Measurements from ENCODE around the gene LARGE1. TPM values are rescaled to one million over a fixed set of nuclear protein-coding genes. Genes with fewer than 3 reads are reported as not detected.

The LARGE1 gene
- total RNA-seq, 6 experiments from 2014 or later: 12.2 to 28.3 (median 15.2) TPM

- DNase-seq: no peak
- H3K4me3 ChIP-seq: no peak overlapping the region
- H3K27me3 ChIP-seq: no peaks in the 10 kb centered on the region
- TF ChIP-seq POLR2A (IDR thresholded peaks at IDR 0.05): no peak
- no peak for TF ChIP-seq CTCF (IDR thresholded peaks at IDR 0.05)
- no peaks in the 10 kb centered on the region for H3K9me3 ChIP-seq
- H3K27ac ChIP-seq: no peak overlapping the region
- no peaks in the 10 kb centered on the region for H3K36me3 ChIP-seq
- intact Hi-C loops (cut with DNase I): loop anchor here in 1 of 2 donors (5.0 kb wide), 1 partner anchor 211 kb away; no protein-coding TSS in a partner anchor
- 51% methylated on average over 5 of the region's 7 CpGs for WGBS (ENCODE audit: insufficient coverage, low coverage, low lambda C conversion rate, missing lambda C conversion rate)
- ATAC-seq: peak in 3 of 4 donors; percentile 39 to 58 (median 43)
- peaks cover 0 to 16% (median 4%) of the 10 kb centered on the region in 4 donors for H3K4me1 ChIP-seq
Measured at GRCh38 chr22:33513388-33514338, 406.6 kb downstream of the LARGE1 start.

- Histone ChIP-seq H3K27ac (no peak overlapping the region), H3K36me3 (no peaks in the 10 kb centered on the region), H3K4me3 (no peak overlapping the region), H3K27me3 (no peaks in the 10 kb centered on the region), H3K9me3 (no peaks in the 10 kb centered on the region), H3K4me1 (peaks cover 0 to 16% (median 4%) of the 10 kb centered on the region in 4 donors)
- no peak for ATAC-seq
- TF ChIP-seq CTCF (IDR thresholded peaks at IDR 0.05) (no peak), POLR2A (IDR thresholded peaks at IDR 0.05) (no peak)
- no peak for DNase-seq
- intact Hi-C loops (cut with DNase I): loop anchor here in 1 of 2 donors (5.0 kb wide), 1 partner anchor 211 kb away; no protein-coding TSS in a partner anchor
- 52% methylated on average over 3 of the region's 3 CpGs for WGBS (ENCODE audit: insufficient coverage, low coverage, low lambda C conversion rate, missing lambda C conversion rate)
Measured at GRCh38 chr22:33512908-33513307, 407.4 kb downstream of the LARGE1 start.

- ATAC-seq: peak; percentile 59 to 85 (median 72)
- intact Hi-C loops (cut with DNase I): loop anchor here in 1 of 2 donors (5.0 kb wide), 1 partner anchor 208 kb away; no protein-coding TSS in a partner anchor
- WGBS (ENCODE audit: insufficient coverage, low coverage, low lambda C conversion rate, missing lambda C conversion rate): 41% methylated on average over 2 of the region's 6 CpGs
Measured at GRCh38 chr22:33510429-33510904, 409.8 kb downstream of the LARGE1 start.

More at GRCh38 chr22:33510429-33510904, 409.8 kb downstream of the LARGE1 start:
- H3K36me3 ChIP-seq: no peaks in the 10 kb centered on the region
- TF ChIP-seq POLR2A (IDR thresholded peaks at IDR 0.05) (no peak), CTCF (IDR thresholded peaks at IDR 0.05) (peak in 1 of 4 donors; percentile 15)
- no peaks in the 10 kb centered on the region for H3K27me3 ChIP-seq
- no peak for DNase-seq
- no peak overlapping the region for H3K27ac ChIP-seq
- no peak overlapping the region for H3K4me3 ChIP-seq
- peaks cover 0 to 12% (median 2%) of the 10 kb centered on the region in 4 donors for H3K4me1 ChIP-seq
- H3K9me3 ChIP-seq: no peaks in the 10 kb centered on the region
